Neural progenitor cell (in vitro differentiated cells): ENCODE measurements around the gene TYR.
"Not testable (repeated sequence)": the region's sequence is repeated elsewhere in the genome, so short reads cannot be mapped to it uniquely, and the experiment has no call there.

Experiments
- CTCF ChIP-seq: fragments of 200-600 bp; sonication (generic); IDR thresholded peaks from 2 replicates; pipeline ENCODE4 v1.5.1; 2017; ENCODE audit warnings: antibody characterized with exemption, mild to moderate bottlenecking
- EZH2phosphoT487 ChIP-seq: fragments of 200-600 bp; sonication (generic); IDR thresholded peaks from 2 replicates; pipeline ENCODE4 v1.6.1; 2017; ENCODE audit warnings: antibody characterized with exemption

GRCh38 chr11:89342880-89343572, 165.4 kb downstream of the TYR start:
- not testable (repeated sequence) for TF ChIP-seq CTCF, EZH2phosphoT487
